ENCODE measurements around the gene KRTAP2-2. TPM values are rescaled to one million over a fixed set of nuclear protein-coding genes. Genes with fewer than 3 reads are reported as not detected.
"Not testable (repeated sequence)": the region's sequence is repeated elsewhere in the genome, so short reads cannot be mapped to it uniquely, and the experiment has no call there.

Gene KRTAP2-2
- total RNA-seq, 1 donor from 2014 or later, result not detected

GRCh38 chr17:41073676-41074075, 18.6 kb upstream of the KRTAP2-2 start:
- Mint-ChIP-seq H3K4me3 (no peak overlapping the region), H3K27ac (ENCODE audit: unreplicated experiment) (no peak overlapping the region), H3K36me3 (ENCODE audit: low read depth) (no peaks in the 10 kb centered on the region), H3K27me3 (ENCODE audit: low read depth) (peaks cover 23% of the 10 kb centered on the region), H3K9me3 (no peaks in the 10 kb centered on the region), H3K4me1 (no peaks in the 10 kb centered on the region)
- no peak for TF ChIP-seq CTCF (conservative IDR thresholded peaks at IDR 0.05)
- DNase-seq (ENCODE audit: low read depth, low spot score), result no peak

GRCh38 chr17:41071606-41072360, 16.8 kb upstream of the KRTAP2-2 start:
- no peaks in the 10 kb centered on the region for H3K9me3 Mint-ChIP-seq
- no peak for TF ChIP-seq CTCF (conservative IDR thresholded peaks at IDR 0.05)
- no peak for DNase-seq (ENCODE audit: low read depth, low spot score)
- H3K27me3 Mint-ChIP-seq (ENCODE audit: low read depth), result peaks cover 17% of the 10 kb centered on the region
- no peak overlapping the region for H3K4me3 Mint-ChIP-seq
- H3K27ac Mint-ChIP-seq (ENCODE audit: unreplicated experiment), result no peak overlapping the region
- H3K36me3 Mint-ChIP-seq (ENCODE audit: low read depth), result no peaks in the 10 kb centered on the region
- H3K4me1 Mint-ChIP-seq, result no peaks in the 10 kb centered on the region

GRCh38 chr17:41069031-41069430, 14.0 kb upstream of the KRTAP2-2 start:
- DNase-seq (ENCODE audit: low read depth, low spot score), result no peak

GRCh38 chr17:41067281-41067680, 12.3 kb upstream of the KRTAP2-2 start:
- no peaks in the 10 kb centered on the region for H3K36me3 Mint-ChIP-seq (ENCODE audit: low read depth)
- H3K9me3 Mint-ChIP-seq, result no peaks in the 10 kb centered on the region
- H3K27ac Mint-ChIP-seq (ENCODE audit: unreplicated experiment), result no peak overlapping the region
- DNase-seq (ENCODE audit: low read depth, low spot score), result no peak
- H3K27me3 Mint-ChIP-seq (ENCODE audit: low read depth), result no peaks in the 10 kb centered on the region
- no peak for TF ChIP-seq CTCF (conservative IDR thresholded peaks at IDR 0.05)
- no peak overlapping the region for H3K4me3 Mint-ChIP-seq
- no peaks in the 10 kb centered on the region for H3K4me1 Mint-ChIP-seq

More at GRCh38 chr17:41069031-41069430, 14.0 kb upstream of the KRTAP2-2 start:
- Mint-ChIP-seq H3K36me3 (ENCODE audit: low read depth) (no peaks in the 10 kb centered on the region), H3K4me3 (no peak overlapping the region), H3K27ac (ENCODE audit: unreplicated experiment) (no peak overlapping the region), H3K4me1 (no peaks in the 10 kb centered on the region), H3K9me3 (no peaks in the 10 kb centered on the region), H3K27me3 (ENCODE audit: low read depth) (no peaks in the 10 kb centered on the region)
- TF ChIP-seq CTCF (conservative IDR thresholded peaks at IDR 0.05), result no peak

- H3K4me1 Mint-ChIP-seq, result no peaks in the 10 kb centered on the region
- H3K9me3 Mint-ChIP-seq, result no peaks in the 10 kb centered on the region
- H3K27ac Mint-ChIP-seq (ENCODE audit: unreplicated experiment), result no peak within 1 kb of the TSS
- no peaks in the 10 kb centered on the region for H3K36me3 Mint-ChIP-seq (ENCODE audit: low read depth)
- TF ChIP-seq CTCF (conservative IDR thresholded peaks at IDR 0.05), result no peak
- no peak within 1 kb of the TSS for H3K4me3 Mint-ChIP-seq
- DNase-seq (ENCODE audit: low read depth, low spot score), result no peak
- H3K27me3 Mint-ChIP-seq (ENCODE audit: low read depth), result no peaks in the 10 kb centered on the region
These were observed 11.0 kb upstream of the KRTAP2-2 start, which contains the start of gene KRTAP2-4 for GRCh38 chr17:41065829-41066624. Gene KRTAP2-4 (minus strand): TSS chr17:41065879. CDS start chr17:41065845, 34 bp downstream.

GRCh38 chr17:41065016-41065689, 10.1 kb upstream of the KRTAP2-2 start:
- not testable (repeated sequence) for H3K27ac Mint-ChIP-seq (ENCODE audit: unreplicated experiment); H3K36me3 Mint-ChIP-seq (ENCODE audit: low read depth); H3K4me1 Mint-ChIP-seq; H3K9me3 Mint-ChIP-seq; DNase-seq (ENCODE audit: low read depth, low spot score); H3K27me3 Mint-ChIP-seq (ENCODE audit: low read depth); H3K4me3 Mint-ChIP-seq
